Stomach smooth muscle (tissue), 2 donors: ENCODE measurements around the gene FHIT.

Experiments
- H3K27ac ChIP-seq: one replicate; pipeline ENCODE4 v1.7.0; 2013; ENCODE audit warnings: mild to moderate bottlenecking, low read length, inconsistent platforms
- H3K27me3 ChIP-seq, 2 donors: one replicate each; pipeline ENCODE4 v1.7.0; 2013; ENCODE audit warnings: low read length in 2 of 2; ENCODE audit not compliant: insufficient read depth in 2 of 2, control insufficient read depth in 1 of 2
- H3K36me3 ChIP-seq, 2 donors: one replicate each; pipeline ENCODE4 v1.7.0; 2013; ENCODE audit warnings: low read length in 2 of 2; ENCODE audit not compliant: control insufficient read depth in 2 of 2, insufficient read depth in 2 of 2
- H3K4me1 ChIP-seq: one replicate; pipeline ENCODE4 v1.7.0; 2013; ENCODE audit warnings: low read length; ENCODE audit not compliant: control insufficient read depth, insufficient read depth
- H3K4me3 ChIP-seq, 2 donors: one replicate each; pipeline ENCODE4 v1.7.0; 2013; ENCODE audit warnings: low read length in 2 of 2
- H3K9ac ChIP-seq, 2 donors: one replicate each; pipeline ENCODE4 v1.7.0; 2013; ENCODE audit warnings: low read length in 2 of 2, mild to moderate bottlenecking in 1 of 2
- H3K9me3 ChIP-seq, 2 donors: one replicate each; pipeline ENCODE4 v1.7.0; 2013; ENCODE audit warnings: low read length in 2 of 2; ENCODE audit not compliant: control insufficient read depth in 2 of 2
- donor health status: healthy.
- donor health status: Pancreatic carcinoma.

Gene FHIT

GRCh38 chr3:60336061-60336460 is 915.2 kb downstream of the FHIT start:
- Histone ChIP-seq H3K9me3 (no peaks in the 10 kb centered on the region), H3K27me3 (no peaks in the 10 kb centered on the region), H3K36me3 (no peaks in the 10 kb centered on the region), H3K9ac (no peak overlapping the region), H3K27ac (no peak overlapping the region), H3K4me1 (no peaks in the 10 kb centered on the region), H3K4me3 (no peak overlapping the region)

DNA sequence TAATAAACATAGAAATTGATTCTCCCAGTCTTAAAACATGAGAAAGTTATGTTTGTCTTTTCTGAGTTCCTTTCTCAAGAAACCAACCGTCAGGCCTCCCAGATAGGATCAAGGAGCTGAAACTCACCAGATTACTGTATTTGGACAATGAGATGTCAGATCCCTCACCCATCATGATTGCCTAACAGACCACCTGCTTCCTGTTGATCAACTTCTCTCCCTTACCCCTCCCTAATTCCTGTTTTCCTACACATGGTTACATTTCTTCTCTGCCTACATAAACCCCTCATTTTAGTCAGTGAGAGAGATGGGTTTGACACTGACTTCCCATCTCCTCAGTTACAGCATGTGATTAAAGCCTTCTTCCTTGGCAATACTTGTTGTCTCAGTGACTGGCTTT is 917.5 kb downstream of the FHIT start:
- no peak overlapping the region for H3K9ac ChIP-seq
- no peaks in the 10 kb centered on the region for H3K27me3 ChIP-seq
- H3K9me3 ChIP-seq, result no peaks in the 10 kb centered on the region
- no peaks in the 10 kb centered on the region for H3K4me1 ChIP-seq
- H3K4me3 ChIP-seq, result no peak overlapping the region
- no peak overlapping the region for H3K27ac ChIP-seq
- no peaks in the 10 kb centered on the region for H3K36me3 ChIP-seq

GRCh38 chr3:60330107-60330506 is 921.1 kb downstream of the FHIT start:
- Histone ChIP-seq H3K4me3 (no peak overlapping the region), H3K27me3 (no peaks in the 10 kb centered on the region), H3K4me1 (no peaks in the 10 kb centered on the region), H3K36me3 (no peaks in the 10 kb centered on the region), H3K9me3 (no peaks in the 10 kb centered on the region), H3K9ac (no peak overlapping the region), H3K27ac (no peak overlapping the region)

DNA sequence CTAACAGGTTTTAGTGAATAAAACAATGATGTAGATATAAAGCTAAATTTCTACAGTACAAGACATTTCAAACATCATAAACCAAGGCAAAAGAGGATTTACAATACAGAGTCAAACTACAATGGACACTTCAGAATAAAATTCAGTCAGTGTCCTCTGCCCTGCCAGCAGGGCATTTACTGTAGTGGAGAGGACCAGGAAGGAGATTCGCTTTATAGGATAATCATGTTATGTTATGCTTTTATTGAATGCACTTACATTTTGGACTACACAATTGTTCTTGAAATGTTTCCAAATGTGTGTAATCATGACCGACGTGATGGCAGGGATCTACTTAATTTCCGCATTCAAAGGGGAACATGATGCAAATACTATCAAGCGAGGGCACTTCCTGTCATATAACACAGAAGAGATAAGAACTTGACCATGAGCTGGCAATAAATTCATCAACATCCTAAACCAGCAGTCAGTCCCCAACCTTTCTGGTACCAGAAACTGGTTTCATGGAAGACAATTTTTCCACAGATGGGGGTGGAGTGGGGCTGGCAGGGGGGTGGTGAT is 925.6 kb downstream of the FHIT start:
- H3K9ac ChIP-seq, result no peak overlapping the region
- H3K9me3 ChIP-seq, result no peaks in the 10 kb centered on the region
- no peak overlapping the region for H3K4me3 ChIP-seq
- H3K27me3 ChIP-seq, result no peaks in the 10 kb centered on the region
- H3K36me3 ChIP-seq, result no peaks in the 10 kb centered on the region
- H3K4me1 ChIP-seq, result no peaks in the 10 kb centered on the region
- H3K27ac ChIP-seq, result no peak overlapping the region

GRCh38 chr3:60323651-60324050 is 927.6 kb downstream of the FHIT start:
- Histone ChIP-seq H3K9ac (no peak overlapping the region), H3K27ac (no peak overlapping the region), H3K4me1 (no peaks in the 10 kb centered on the region), H3K4me3 (no peak overlapping the region), H3K27me3 (no peaks in the 10 kb centered on the region), H3K9me3 (no peaks in the 10 kb centered on the region), H3K36me3 (no peaks in the 10 kb centered on the region)

DNA sequence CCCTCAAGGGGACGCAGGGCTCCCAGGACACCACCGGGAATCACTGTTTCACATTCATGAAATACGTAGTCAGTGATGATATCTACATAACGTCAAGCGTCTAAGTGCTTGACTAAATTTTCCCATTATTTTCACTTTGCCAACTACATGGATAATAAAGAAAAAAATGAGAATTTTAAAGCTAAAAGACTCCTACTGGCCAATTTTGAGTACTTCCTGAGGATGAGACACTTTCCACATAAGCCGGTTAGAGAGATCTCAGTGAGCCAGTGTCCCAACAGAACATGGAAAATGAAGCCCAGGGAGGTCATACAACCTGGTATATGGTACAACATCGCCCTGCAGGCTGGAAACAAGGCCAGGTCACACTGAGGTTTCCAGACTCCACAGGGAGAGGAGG is 928.1 kb downstream of the FHIT start:
- H3K27me3 ChIP-seq, result no peaks in the 10 kb centered on the region
- no peaks in the 10 kb centered on the region for H3K36me3 ChIP-seq
- H3K27ac ChIP-seq, result no peak overlapping the region
- H3K9ac ChIP-seq, result no peak overlapping the region
- H3K4me3 ChIP-seq, result no peak overlapping the region
- H3K4me1 ChIP-seq, result no peaks in the 10 kb centered on the region
- H3K9me3 ChIP-seq, result no peaks in the 10 kb centered on the region

DNA sequence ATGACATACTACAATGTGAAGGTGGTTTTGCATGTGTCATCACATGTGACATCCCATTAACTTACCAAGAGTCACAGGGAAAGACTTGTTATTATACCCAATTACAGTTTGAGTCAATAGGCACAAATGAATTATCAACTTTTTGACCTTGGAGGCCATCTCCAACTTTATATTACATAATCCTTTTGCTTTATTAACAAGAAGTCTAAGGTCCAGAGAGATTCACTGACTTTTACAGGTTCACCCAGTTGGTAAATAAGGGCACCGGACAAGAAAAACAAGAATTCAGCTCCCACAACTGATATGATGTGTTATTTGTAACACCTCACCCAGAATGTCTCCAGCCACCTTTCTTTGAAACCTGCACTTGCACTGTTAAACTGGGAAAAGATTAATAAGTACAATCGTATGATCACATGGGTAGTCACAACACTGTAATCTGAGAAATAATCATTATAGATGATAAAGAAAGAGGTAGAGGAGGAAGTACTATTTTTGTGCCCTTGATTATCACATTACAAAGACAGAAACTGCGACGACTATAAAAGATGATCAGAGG is 928.9 kb downstream of the FHIT start:
- no peak overlapping the region for H3K9ac ChIP-seq
- H3K9me3 ChIP-seq, result no peaks in the 10 kb centered on the region
- H3K27me3 ChIP-seq, result no peaks in the 10 kb centered on the region
- no peak overlapping the region for H3K27ac ChIP-seq
- no peaks in the 10 kb centered on the region for H3K4me1 ChIP-seq
- H3K4me3 ChIP-seq, result no peak overlapping the region
- no peaks in the 10 kb centered on the region for H3K36me3 ChIP-seq

GRCh38 chr3:60319179-60319858 is 931.9 kb downstream of the FHIT start:
- no peak overlapping the region for H3K4me3 ChIP-seq
- no peak overlapping the region for H3K9ac ChIP-seq
- no peaks in the 10 kb centered on the region for H3K36me3 ChIP-seq
- no peak overlapping the region for H3K27ac ChIP-seq
- no peaks in the 10 kb centered on the region for H3K9me3 ChIP-seq
- H3K27me3 ChIP-seq, result no peaks in the 10 kb centered on the region
- peaks cover 4% of the 10 kb centered on the region for H3K4me1 ChIP-seq

GRCh38 chr3:60316121-60316797 is 935.0 kb downstream of the FHIT start:
- Histone ChIP-seq H3K4me3 (no peak overlapping the region), H3K4me1 (peaks cover 8% of the 10 kb centered on the region), H3K27ac (no peak overlapping the region), H3K36me3 (no peaks in the 10 kb centered on the region), H3K9ac (no peak overlapping the region), H3K27me3 (no peaks in the 10 kb centered on the region), H3K9me3 (no peaks in the 10 kb centered on the region)

- Histone ChIP-seq H3K9ac (no peak overlapping the region), H3K4me3 (no peak overlapping the region), H3K4me1 (peaks cover 8% of the 10 kb centered on the region), H3K36me3 (no peaks in the 10 kb centered on the region), H3K27me3 (no peaks in the 10 kb centered on the region), H3K27ac (no peak overlapping the region), H3K9me3 (no peaks in the 10 kb centered on the region)
These were observed 937.2 kb downstream of the FHIT start for GRCh38 chr3:60313951-60314461.
